Gastrocnemius medialis (tissue), 4 donors: ENCODE measurements around the gene MEIKIN.
"Not testable (repeated sequence)": the region's sequence is repeated elsewhere in the genome, so short reads cannot be mapped to it uniquely, and the experiment has no call there.

Source experiments
- CTCF ChIP-seq, 5 experiments: fragments of 450-650 bp in 3 of 5; fragments of 200-600 bp in 2 of 5; sonication (generic) in 2 of 5; IDR thresholded peaks in 4 of 5; conservative IDR thresholded peaks in 1 of 5; 1 replicate in 4 of 5; 2 replicates in 1 of 5; pipeline ENCODE4 v1.5.1; 2016 to 2019; ENCODE audit warnings: antibody characterized with exemption in 5 of 5, mild to moderate bottlenecking in 3 of 5, moderate library complexity in 3 of 5
- POLR2A ChIP-seq, 2 donors: fragments of 450-650 bp; IDR thresholded peaks; one replicate each; pipeline ENCODE4 v1.6.1; 2017; ENCODE audit warnings: antibody characterized with exemption in 2 of 2, mild to moderate bottlenecking in 2 of 2, moderate library complexity in 2 of 2

GRCh38 chr5:131778141-131778540, 167.3 kb downstream of the MEIKIN start:
- not testable (repeated sequence) for TF ChIP-seq POLR2A (IDR thresholded peaks at IDR 0.05); CTCF (IDR thresholded peaks at IDR 0.05 in 4 of 5, conservative IDR thresholded peaks at IDR 0.05 in 1 of 5)
